ENCODE results near the gene MEGF11. TPM values are rescaled to one million over a fixed set of nuclear protein-coding genes. Genes with fewer than 3 reads are reported as not detected.

MEGF11 gene
- total RNA-seq, 4 donors from 2014 or later = not detected

DNA sequence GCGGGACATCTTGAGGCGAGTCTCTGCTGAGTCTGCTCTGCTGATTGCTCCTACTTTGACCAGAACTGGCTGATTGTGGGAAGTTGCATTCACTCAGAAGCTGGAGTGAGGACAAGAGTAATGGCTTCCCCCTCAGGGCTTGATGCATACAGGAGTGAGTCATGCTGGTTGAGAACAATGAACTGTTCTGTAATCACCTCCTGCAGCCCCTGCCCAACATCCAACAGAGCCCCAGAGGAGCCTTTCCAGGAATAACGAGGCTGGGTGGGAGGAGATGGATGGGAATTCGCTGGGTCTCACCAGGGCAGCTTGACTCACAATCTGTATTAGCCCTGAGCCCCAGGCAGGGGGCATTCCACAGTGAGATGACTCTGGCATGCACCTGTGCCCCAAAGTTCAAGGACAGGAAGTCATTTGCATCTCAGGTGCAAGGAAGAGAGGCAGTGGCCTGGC lies 299.2 kb downstream of the MEGF11 start:
- DNase-seq = no peak
- H3K4me3 ChIP-seq = no peak overlapping the region
- H3K36me3 ChIP-seq = no peaks in the 10 kb centered on the region
- peaks cover 0 to 14% (median 0%) of the 10 kb centered on the region in 4 donors for H3K27me3 ChIP-seq
- no peaks in the 10 kb centered on the region for H3K4me1 ChIP-seq
- no peak overlapping the region for H3K27ac ChIP-seq
- intact Hi-C loops (cut with DNase I) = no loop called here
- 29 to 37% methylated on average over 4 of the region's 4 CpGs for WGBS, 2 donors
- TF ChIP-seq, protein P1, sequence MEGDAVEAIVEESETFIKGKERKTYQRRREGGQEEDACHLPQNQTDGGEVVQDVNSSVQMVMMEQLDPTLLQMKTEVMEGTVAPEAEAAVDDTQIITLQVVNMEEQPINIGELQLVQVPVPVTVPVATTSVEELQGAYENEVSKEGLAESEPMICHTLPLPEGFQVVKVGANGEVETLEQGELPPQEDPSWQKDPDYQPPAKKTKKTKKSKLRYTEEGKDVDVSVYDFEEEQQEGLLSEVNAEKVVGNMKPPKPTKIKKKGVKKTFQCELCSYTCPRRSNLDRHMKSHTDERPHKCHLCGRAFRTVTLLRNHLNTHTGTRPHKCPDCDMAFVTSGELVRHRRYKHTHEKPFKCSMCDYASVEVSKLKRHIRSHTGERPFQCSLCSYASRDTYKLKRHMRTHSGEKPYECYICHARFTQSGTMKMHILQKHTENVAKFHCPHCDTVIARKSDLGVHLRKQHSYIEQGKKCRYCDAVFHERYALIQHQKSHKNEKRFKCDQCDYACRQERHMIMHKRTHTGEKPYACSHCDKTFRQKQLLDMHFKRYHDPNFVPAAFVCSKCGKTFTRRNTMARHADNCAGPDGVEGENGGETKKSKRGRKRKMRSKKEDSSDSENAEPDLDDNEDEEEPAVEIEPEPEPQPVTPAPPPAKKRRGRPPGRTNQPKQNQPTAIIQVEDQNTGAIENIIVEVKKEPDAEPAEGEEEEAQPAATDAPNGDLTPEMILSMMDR (IDR thresholded peaks at IDR 0.05) = no peak
- TF ChIP-seq POLR2A (IDR thresholded peaks at IDR 0.05) = no peak
- no peaks in the 10 kb centered on the region for H3K9me3 ChIP-seq

DNA sequence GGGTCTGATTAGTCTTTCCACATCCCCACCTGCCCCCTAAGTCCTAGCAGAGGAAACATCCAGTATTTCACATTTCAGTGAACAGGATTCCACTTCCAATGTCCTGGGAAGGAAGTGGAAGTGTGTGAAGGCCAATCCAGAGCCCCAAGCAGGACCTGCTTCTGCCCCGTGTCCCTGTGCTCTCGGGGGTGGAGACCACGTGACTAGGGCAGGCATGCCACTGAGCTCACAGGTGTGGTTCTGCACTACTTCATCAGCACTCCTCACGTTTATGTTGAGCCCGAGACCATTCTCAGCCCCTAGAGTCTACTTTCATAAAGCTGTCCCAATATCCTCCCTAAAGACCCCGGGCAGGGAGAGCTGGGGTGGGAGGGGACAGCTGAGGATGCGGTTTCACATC lies 299.9 kb downstream of the MEGF11 start:
- Histone ChIP-seq H3K4me1 (no peaks in the 10 kb centered on the region), H3K27me3 (peaks cover 0 to 10% (median 0%) of the 10 kb centered on the region in 4 donors), H3K4me3 (no peak overlapping the region), H3K36me3 (no peaks in the 10 kb centered on the region), H3K9me3 (no peaks in the 10 kb centered on the region), H3K27ac (no peak overlapping the region)
- WGBS, 2 donors = 72 to 100% methylated on average over 2 to 5 of the region's 7 CpGs
- no peak for DNase-seq
- intact Hi-C loops (cut with DNase I) = no loop called here
- no peak for TF ChIP-seq POLR2A (IDR thresholded peaks at IDR 0.05)
- TF ChIP-seq, protein P1 (IDR thresholded peaks at IDR 0.05) = no peak

DNA sequence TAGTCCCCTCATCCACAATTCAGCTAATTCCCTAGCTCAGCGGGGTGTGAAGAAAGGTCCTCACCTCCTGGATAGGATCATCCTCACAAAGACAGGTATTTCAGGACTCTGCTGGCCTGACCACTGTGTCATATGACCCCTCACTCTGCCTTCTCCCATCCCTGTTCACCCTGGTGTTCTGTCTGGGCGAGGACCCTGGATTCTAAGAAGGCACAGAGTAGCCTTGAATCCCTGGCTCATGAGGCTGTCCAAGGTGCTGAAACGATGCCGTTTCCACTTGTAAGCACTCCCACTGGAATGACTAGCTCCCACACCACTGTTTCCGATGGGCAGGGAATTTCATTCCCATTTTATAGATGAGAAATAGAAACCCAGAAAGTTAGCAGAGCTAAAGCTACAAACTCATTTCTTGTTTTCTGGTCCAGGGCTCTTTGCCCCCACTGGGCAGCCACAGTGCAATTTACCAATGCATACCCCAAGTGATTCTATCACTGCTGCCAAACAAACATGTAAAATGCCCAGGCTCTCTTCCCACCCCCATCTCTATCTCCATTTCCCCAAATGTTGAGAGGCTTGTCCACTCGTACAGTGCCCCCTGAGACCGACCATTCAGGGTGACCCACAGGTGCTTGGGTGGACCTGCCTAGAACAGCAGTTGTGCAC lies 301.0 kb downstream of the MEGF11 start:
- no peak overlapping the region for H3K4me3 ChIP-seq
- DNase-seq = no peak
- 47 to 50% methylated on average over 6 to 7 of the region's 7 CpGs for WGBS, 2 donors
- H3K9me3 ChIP-seq = no peaks in the 10 kb centered on the region
- no peaks in the 10 kb centered on the region for H3K36me3 ChIP-seq
- no peak overlapping the region for H3K27ac ChIP-seq
- TF ChIP-seq POLR2A (IDR thresholded peaks at IDR 0.05) = no peak
- TF ChIP-seq, protein P1 (IDR thresholded peaks at IDR 0.05) = no peak
- H3K27me3 ChIP-seq = peaks cover 0 to 10% (median 0%) of the 10 kb centered on the region in 4 donors
- no peaks in the 10 kb centered on the region for H3K4me1 ChIP-seq
- intact Hi-C loops (cut with DNase I) = no loop called here

DNA sequence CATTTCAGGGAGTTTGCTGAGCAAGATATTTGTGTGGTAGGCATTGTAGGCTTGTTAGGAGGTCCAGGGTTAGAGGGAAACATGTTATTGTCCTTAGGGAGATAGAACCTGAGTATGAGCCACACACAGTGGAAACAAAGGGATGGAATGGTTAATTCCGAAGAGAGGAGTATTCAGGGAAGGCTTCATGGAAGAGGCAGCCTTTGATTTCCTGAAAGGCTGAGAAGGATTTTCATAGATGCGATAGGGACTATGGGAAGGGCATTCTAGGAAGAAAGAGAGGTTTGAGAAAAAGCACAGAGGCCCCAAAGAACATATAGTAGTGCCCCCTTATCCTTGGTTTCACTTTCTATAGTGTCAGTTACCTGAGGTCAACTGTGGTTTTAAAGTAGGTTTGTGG lies 302.5 kb downstream of the MEGF11 start:
- Histone ChIP-seq H3K36me3 (no peaks in the 10 kb centered on the region), H3K4me1 (no peaks in the 10 kb centered on the region), H3K27me3 (peaks cover 0 to 10% (median 0%) of the 10 kb centered on the region in 4 donors), H3K27ac (no peak overlapping the region), H3K4me3 (no peak overlapping the region), H3K9me3 (no peaks in the 10 kb centered on the region)
- TF ChIP-seq, protein P1 (IDR thresholded peaks at IDR 0.05) = no peak
- no peak for TF ChIP-seq POLR2A (IDR thresholded peaks at IDR 0.05)
- no peak for DNase-seq
- intact Hi-C loops (cut with DNase I) = no loop called here
- 83 to 87% methylated on average over 2 of the region's 2 CpGs for WGBS, 2 donors

DNA sequence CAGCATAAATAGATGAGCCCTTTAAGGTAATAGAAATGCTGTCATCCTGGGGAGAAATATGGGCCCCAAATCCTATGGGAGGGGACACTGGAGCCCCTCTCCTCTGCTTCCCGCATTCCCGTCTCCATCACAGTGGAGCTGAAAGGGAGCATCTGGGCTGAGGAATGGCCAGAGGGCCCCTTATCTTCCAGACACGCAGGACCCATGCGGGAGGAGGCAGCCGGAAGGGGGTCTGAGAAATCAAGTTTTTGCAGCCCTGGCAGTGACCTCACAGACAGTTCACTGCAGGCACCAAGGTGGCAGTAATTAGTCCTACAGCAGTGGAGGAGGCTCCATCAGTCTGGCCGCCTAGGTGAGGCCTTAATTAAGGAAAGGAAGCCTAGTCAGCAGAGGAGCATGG lies 304.1 kb downstream of the MEGF11 start:
- intact Hi-C loops (cut with DNase I) = no loop called here
- no peak overlapping the region for H3K4me3 ChIP-seq
- 60% methylated on average over 5 of the region's 6 CpGs; no CpG with 5 or more reads in 1 of the 2 donors for WGBS, 2 donors

More for the DNA sequence above, 304.1 kb downstream of the MEGF11 start:
- peaks cover 0 to 9% (median 0%) of the 10 kb centered on the region in 4 donors for H3K27me3 ChIP-seq
- no peaks in the 10 kb centered on the region for H3K4me1 ChIP-seq
- no peak for TF ChIP-seq POLR2A (IDR thresholded peaks at IDR 0.05)
- TF ChIP-seq, protein P1 (IDR thresholded peaks at IDR 0.05) = no peak
- H3K27ac ChIP-seq = no peak overlapping the region
- H3K9me3 ChIP-seq = no peaks in the 10 kb centered on the region
- H3K36me3 ChIP-seq = no peaks in the 10 kb centered on the region
- no peak for DNase-seq
